HG03139 (cell line): Measurements from ENCODE around the gene CCDC154.

Source experiments
- ATAC-seq: cut with Tn5 transposase; IDR thresholded peaks from one replicate; pipeline ENCODE4 v1.9.1; 2021; ENCODE audit not compliant: unreplicated experiment

Gene CCDC154

DNA sequence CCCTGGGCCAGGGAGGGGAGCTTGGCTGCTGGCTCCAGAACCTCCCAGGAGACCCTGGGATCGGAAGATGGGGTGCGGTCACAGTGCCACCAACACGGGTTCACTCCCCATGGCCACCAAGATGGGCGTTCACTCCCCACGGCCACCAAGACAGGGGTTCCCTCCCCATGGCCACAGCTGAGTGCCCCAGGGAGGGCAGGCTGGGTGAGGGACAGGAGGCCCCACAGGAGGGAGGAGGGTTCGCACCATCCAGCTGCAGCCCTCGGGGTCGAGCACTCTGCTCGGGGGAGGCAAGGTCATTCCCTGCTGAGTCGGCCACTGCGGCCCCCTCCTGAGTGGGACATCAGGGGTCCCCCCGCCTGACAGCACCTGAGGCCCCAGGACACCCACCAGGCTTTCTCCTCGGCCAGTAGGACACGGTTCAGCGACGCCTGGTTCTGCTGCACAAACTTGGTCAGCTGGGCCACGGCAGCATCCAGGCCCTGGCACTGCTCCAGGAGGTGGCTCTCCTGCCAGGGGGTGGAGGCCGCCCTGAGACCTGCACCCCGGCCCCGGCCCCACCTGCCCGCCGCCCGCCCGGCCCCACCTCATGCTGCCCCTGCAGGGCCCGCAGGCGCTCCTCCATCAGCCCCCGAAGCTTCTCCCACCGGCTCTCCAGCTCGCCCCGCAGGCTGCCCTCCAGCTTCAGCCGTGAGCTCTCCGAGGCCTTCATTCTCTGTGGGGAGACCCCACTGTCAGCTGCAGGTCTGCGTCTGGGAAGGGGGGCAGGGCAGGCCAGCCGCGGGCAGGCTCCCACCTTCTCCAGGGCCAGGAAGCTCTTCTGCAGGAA lies 5.9 kb downstream of the CCDC154 start:
- ATAC-seq, result no peak

DNA sequence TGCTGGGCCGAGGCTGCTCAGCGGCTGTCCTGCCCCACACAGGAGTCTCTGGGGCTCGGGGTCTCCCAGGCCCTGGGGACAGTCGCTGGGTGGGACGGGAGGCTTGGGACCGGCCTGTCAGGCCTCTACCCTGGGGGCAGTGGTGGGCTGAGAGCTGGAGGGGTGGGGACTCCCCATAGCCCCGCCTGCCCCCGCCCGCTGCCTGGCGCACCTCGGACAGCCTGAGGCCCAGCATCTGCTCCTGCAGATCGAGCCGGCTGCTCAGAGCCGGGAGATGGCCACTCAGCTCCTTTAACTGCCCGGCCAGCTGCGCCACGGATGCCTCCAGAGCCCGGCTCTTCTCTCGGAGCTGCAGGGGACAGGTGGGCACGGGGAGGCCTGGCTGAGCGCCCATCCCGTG lies 6.8 kb downstream of the CCDC154 start:
- no peak for ATAC-seq

- no peak for ATAC-seq
Observed at GRCh38 chr16:1436731-1437355, 7.5 kb downstream of the CCDC154 start.

- no peak for ATAC-seq
Observed at GRCh38 chr16:1435921-1436697, 8.2 kb downstream of the CCDC154 start.

DNA sequence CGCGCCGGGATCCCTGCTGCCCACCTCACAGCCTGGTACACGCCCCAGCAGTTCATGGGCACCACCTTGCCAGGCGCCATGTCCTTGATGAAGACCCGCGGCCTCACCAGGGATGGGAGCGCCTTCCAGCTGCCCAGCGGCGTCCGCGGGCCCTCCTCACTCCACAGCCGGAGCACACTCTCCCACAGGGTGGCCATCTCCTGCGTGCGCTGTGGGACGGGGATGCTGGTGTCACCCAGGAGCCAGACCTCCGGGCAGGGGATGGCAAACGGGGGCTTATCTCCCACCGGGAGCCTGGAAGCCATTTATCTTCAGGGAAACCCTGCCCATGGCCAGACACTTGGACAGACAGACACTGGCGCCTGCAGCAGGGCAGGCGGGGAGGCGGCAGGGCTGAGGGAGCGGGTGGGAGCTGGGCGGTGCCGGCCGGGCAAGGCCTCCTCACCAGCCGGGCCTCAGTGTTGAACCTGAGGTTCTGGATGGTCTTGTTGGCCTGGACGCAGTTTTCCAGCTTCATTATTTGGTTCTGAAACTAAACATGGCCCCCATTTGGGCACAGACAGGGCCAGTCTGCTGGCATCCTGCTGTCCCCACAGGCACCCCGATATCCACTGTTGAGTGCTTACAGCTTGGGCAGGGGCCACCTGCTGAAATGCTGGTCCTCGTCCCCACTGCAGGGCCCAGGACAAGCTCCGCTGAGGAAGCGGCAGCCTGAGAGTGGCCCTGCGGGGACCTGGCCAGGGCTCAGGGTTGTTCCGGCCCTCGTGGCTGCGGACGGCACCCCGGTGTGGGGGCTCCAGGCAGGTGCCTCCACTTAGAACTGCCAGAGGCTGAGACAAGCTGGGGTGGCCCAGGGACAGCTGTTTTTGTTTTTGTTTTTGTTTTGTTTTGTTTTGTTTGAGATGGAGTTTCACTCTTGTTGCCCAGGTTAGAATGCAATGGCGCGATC lies 9.4 kb downstream of the CCDC154 start:
- ATAC-seq, result no peak

DNA sequence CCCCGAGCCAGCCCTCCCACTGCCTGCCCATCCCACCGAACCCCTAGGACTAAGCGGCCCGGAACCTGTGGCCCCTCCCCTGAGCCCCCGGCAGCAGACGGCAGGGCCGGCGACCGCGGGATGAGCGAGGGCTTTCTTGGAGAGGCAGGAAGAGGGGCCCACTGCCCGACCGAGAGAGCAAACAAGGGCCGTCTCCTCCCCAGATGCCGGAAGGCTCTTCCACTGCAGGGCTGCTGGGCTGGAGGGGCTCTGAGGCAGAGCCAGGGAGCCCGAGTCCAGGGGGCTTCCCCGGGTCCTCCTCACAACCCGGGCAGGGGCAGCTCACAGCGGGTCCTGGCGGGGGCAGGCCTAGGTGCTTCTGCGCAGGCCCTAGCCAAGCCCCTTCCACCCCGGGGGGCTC lies 10.6 kb downstream of the CCDC154 start:
- no peak for ATAC-seq

DNA sequence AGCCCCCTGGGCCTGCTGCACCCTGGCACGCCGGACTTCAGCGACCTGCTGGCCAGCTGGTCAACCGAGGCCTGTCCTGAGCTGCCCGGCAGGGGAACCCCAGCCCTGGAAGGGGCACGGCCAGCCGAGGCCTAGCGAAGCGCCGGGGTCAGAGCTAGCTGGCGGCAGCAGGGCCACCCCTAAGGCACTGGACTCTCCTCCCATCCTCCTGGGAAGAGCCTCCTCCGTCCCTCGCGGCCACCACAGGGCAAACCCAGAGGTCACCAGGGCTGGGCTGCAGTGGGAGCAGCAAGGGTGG lies 11.1 kb downstream of the CCDC154 start:
- no peak for ATAC-seq

GRCh38 chr16:1432388-1433262 lies 11.7 kb downstream of the CCDC154 start:
- no peak for ATAC-seq

DNA sequence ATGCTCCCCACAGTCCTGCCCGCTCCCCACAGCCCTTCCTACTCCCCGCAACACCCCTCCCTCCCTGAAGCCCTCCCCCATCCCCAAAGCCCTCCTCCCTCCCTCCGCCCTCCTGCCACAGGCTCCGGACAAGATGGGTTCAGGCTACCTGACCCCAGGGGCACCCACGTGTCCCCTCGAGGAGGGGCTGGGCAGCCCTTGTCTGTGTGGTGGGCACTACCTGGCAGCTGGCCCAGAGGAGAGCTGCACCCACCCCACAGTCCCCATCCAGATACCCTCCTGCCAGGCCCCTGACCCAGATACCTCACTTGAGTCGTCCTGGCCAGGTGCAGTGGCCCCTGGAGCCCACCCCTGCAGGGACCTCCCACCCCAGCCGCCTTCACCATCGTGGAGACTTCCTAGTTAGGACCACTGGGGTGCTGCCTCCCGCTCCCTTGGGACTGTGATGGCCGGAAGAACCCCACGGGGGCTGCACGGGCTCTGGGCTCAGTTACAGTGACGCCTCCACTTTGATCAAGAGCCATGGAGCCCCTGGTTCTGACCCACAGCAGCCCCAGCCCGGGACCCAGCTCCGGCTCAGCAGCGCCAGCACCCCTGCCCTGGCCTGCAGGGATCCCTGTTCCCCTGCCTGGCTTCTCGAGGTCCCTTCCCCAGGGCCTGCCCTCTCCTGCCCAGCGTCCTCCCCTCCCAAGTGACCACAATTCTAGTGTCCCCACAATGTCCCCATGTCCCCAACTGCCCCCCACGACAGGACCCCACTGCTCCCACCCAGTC lies 12.7 kb downstream of the CCDC154 start:
- no peak for ATAC-seq

DNA sequence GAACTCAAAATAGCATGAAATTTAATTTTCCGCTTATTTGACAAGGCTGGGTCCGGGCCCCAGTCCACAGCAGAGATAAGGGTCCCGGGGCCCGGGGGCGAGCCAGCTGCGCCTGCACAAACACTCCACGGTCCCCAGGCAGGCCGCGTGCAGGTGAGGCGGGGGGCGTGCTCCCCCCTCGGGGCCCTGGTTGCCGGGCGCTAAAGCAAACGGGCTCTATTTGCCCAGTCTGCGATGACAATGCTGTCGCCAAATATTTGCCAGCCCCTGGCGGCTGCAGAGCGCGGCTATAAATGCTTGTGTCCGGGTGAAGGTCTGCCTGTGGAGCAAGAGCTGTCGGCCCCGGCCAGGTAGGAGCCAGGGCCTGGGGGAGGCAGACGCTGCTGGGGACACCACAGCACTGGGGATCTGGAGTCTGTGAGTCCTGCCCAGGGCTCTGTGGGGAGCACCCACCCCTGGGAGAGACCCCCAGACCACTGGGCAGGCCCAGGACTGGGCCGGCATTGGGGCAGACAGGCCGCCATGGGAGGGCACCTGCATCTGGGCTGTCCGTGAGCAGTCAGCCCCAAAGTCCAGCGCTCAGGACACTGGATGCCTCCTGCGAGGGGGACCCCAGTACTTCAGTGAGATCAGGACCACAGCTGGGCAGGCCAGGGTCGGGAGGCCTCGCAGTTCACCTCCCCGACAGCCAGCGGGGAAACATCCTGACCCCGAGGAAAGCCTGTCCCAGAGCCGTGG lies 13.4 kb downstream of the CCDC154 start, which contains the start of gene PERCC1:
PERCC1 (plus strand) TSS at position 320 of the 738 bp plus-strand sequence. CDS start 1,516 bp downstream, outside the sequence.
- ATAC-seq, result no peak

DNA sequence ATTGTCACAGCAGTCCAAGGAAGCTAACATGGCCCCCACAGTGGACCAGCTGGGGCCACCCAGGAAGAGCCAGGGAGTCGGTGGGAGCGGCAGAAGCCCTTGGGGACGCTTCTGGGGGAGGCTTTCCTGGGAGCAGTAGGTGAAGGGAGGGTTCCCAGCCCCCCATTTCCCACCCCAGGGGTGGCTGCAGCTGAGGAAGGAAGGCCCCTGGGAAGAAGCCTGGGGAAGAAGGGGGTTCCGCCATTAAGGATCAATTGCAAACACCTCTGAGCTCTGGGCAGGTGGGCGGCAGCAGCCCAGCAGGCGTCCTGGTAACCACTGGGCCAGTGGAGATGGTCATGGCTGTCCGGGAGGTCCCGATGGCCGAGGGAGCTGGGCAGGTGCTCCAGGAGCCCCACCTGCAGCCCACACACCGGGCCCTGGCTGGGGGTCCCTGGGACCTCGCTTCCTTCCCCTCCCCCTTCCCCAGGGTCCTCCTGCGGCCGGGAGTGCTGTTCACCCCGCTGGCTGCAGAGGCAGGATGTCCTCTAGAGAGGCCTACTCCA lies 14.1 kb downstream of the CCDC154 start:
- ATAC-seq, result no peak

DNA sequence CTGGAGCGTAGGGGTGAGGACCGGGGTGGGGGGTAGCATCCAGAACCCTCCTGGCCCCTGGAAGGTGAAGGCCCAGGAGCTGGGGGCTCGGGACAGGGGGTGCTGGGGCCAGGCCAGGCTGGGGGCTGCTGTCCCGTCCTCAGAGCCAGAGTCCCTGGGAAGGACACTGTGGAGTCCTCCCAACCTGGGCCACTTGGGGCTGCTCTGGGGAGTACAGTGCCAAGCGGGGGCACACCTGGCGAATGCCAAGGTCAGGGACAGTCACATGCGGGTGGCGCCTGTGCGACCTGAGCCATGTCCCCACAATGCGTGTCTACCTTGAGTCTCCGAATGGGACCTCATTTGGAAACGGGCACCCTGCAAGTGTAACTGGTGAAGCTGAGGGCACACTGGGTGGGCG lies 14.7 kb downstream of the CCDC154 start:
- ATAC-seq, result no peak

GRCh38 chr16:1429012-1429411 lies 15.3 kb downstream of the CCDC154 start:
- no peak for ATAC-seq

GRCh38 chr16:1428511-1428910 lies 15.8 kb downstream of the CCDC154 start:
- no peak for ATAC-seq

DNA sequence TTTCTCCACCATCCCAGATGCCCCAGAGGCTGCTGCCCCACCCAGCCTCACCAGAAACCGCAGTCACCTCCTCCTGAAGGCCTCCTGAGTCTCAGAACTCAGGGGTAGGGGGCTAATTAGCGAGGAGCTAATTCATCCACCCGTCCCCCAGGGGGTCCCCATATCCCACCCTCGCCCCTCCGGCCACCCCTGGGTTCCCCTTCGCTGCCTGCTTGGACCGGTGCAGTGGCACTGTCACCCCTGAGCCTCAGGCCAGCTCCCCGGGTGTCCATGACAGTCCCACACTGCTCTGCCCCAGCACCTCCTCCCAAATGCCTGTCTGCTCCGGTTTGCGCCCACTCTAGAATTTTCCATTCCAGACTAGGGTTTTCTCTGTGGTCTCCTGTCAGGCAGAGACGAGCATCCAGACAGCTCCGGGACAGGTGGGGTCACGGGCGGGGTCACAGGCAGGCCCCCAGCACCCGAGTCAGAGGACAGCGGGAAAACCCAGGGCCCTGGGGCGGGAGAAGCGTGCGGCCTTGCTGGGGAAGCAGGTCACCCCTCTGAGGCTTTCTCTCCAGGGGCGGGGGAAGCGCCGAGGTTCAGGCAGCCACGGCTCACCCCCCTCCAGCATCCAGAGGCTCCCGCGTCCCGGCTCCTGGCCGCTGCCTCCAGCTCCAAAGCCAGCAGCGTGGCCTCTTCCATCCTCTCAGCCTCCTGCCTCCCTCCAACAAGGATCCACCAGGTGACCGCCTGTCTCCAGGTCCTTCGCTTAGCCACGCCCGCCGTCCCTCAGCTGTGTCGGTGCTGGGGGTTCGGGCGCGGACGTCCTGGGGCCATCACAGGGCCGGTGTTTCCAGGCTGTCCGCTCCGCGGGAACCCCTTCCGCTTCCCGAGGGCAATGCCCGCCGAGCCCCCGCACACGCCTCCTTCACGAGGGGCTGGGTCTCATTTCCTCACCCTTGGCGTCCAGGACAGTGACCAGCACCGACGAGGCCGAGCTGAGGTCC lies 16.6 kb downstream of the CCDC154 start:
- ATAC-seq, result no peak

DNA sequence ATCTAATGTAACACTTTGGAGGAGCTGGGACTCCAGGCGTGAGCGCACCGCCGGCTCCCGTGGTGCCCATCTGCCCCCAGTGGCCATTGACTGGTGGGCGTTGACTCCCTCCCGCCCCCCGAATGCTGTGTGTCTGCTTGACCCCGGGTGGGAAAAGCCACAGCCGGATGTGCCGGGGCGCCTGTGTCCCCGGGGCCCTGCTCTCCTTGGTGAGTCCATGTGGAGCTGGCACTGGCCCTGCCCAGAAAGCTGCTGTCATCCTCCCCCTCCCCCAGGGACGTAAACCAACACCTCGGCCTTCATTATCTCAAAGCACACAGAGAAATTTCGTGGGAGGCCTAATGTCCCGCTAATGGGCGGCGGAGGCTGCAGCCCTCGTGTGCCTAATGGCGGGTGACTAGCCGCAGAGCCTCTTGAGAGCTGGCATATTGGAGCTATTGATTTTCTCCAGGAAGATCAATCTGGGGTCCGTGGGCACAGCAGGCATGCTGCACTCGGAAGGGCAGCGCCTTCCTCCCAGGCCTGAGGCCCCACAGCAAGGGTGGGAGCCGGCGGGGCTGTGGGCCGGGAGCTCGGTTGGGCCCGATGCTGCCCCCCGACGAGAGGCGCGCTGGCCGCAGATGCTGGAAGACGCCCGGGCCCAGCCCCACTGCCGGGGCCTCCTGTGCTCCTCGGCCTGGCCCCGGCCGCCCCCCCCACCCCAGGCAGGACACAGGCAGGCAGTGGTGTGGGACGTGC lies 17.5 kb downstream of the CCDC154 start:
- no peak for ATAC-seq
